GM21528 (cell line): Measurements from ENCODE around the gene ACOXL.

Experiments
- ATAC-seq: cut with Tn5 transposase; IDR thresholded peaks from one replicate; pipeline ENCODE4 v1.9.1; 2021; ENCODE audit warnings: mild to moderate bottlenecking, moderate library complexity; ENCODE audit not compliant: unreplicated experiment, low FRiP score

ACOXL gene

GRCh38 chr2:110818767-110819481 lies 86.6 kb downstream of the ACOXL start:
- ATAC-seq = no peak

DNA sequence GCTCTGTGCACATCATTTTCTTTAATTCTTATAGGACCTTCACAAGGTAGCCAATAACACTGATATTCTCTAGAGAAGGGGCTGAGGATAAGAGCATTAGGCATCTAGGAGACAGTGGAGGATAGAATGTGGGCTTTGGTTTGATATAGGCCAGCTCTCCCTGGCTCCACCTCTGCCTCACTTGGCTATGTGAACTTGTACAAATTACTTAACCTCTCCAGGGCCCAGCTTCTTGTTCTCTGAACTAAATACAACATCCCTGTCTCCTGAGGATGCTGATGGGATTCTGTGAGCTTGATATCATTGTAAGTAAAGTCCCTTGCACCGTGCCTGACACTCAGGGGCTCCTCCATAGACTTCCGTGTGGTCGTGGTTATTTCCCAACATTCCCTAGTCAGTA lies 87.3 kb downstream of the ACOXL start:
- ATAC-seq = no peak

- ATAC-seq = no peak
Measured at GRCh38 chr2:110820128-110820527, 87.8 kb downstream of the ACOXL start.

GRCh38 chr2:110823165-110823564 lies 90.8 kb downstream of the ACOXL start:
- no peak for ATAC-seq

DNA sequence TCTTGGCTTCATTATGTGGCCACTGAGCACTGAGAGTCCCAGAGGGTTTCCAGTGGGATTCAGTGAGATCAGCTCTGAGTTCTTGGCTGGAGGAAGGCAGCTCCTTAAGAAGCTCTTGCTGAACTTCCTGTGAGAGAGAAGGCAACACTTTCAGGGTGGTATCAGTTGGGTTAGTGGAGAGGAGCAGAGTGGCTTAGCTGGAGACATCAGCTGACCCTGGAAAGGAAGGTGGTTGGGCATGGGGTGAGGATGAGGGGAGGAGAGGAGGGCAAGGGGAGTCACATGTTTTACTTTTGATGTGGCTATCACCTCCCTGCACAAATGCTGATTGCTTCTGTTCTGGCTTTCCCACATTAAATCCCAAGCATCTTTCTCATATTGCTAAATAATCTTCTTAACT lies 95.1 kb downstream of the ACOXL start:
- no peak for ATAC-seq

GRCh38 chr2:110828330-110828729 lies 96.0 kb downstream of the ACOXL start:
- no peak for ATAC-seq

- no peak for ATAC-seq
Measured at GRCh38 chr2:110829413-110830146, 97.2 kb downstream of the ACOXL start.

DNA sequence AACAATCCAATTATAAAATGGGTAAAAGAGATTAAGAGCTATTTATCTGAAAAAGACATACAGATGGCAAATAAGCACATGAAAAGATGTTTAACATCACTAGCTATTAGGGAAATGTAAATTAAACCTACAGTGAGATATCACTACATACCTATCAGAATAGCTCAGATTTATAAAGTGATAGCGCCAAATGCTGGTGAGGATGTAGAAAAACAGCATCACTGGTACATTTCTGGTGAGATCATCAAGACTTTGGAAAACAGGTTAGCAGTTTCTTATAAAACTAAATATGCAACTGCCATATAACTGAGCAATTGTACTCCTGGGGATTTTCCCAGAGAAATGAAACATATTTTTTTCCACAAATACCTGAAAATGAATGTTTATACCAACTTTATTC lies 100.4 kb downstream of the ACOXL start:
- no peak for ATAC-seq

DNA sequence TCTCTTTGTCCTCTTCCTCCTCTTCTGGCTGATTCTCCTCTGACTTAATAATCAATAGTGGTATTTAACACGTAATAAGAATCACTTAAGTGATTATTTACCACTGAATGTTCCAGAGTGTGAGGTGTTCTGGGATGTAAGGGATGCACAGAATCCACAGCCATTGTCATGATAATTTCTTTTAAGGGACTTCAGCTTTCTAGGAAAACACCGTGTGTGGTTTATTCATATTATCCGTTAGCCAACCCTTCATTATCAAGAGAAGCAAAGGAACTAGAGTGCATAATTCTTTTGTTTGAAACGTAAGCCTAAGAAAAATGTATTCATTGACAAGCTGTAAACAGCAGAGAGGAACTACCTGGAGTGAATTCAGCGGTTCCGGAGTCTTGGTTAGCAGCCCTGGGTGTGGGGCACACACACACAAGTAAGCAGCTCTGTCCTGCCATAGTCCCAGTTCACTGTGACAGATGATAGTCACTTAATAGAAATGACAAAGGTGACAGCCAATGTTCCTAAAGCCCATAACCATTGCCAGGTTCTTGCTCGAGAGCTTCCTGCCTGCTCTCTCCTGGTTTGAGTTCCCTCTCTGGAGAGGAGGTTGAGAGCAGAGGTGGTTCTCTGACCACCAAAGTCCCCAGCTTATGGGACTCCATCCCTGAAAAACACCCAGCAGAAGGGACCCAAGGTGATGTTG lies 101.9 kb downstream of the ACOXL start:
- ATAC-seq = no peak

GRCh38 chr2:110836671-110837070 lies 104.3 kb downstream of the ACOXL start:
- no peak for ATAC-seq

- ATAC-seq = no peak
Measured at GRCh38 chr2:110837446-110838409, 105.4 kb downstream of the ACOXL start.

DNA sequence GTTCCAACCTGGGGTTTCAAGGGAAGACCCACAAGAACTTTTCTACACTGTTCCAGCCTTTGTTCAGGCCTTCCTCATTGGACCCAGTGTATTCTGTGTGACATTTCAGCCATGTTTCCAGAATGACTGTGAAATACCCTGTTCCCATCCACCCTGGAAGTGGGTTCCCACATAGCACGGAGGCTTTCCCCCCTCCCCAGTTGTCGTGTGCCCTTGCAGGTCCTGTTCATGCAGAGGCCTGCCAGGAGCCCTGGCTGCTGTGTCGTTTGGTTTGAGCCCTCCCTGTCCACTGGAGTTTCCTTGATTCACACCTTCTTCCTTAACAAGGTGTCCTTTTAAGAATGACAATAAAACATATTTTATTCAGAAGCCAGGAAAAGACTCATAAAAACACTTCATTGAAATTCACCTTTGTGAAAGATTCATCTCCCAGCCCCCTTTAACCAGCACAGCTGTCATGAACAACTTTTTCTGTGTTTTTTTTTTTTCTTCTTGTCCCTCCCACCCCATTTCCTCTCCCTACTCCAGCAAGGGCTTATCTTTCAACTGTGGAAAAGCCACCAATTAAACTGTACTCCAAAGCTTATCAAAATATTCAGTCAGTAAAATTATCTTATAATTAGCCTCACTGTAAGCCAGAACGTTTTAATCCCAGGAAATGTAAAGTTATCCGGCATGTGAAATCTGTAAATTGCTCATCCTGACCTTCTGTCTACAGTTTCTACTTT lies 106.4 kb downstream of the ACOXL start:
- no peak for ATAC-seq

GRCh38 chr2:110840508-110840907 lies 108.1 kb downstream of the ACOXL start:
- no peak for ATAC-seq

- no peak for ATAC-seq
Measured at GRCh38 chr2:110842048-110842447, 109.7 kb downstream of the ACOXL start.

GRCh38 chr2:110843496-110843895 lies 111.1 kb downstream of the ACOXL start:
- ATAC-seq = no peak

GRCh38 chr2:110843959-110844510 lies 111.7 kb downstream of the ACOXL start:
- ATAC-seq = no peak

DNA sequence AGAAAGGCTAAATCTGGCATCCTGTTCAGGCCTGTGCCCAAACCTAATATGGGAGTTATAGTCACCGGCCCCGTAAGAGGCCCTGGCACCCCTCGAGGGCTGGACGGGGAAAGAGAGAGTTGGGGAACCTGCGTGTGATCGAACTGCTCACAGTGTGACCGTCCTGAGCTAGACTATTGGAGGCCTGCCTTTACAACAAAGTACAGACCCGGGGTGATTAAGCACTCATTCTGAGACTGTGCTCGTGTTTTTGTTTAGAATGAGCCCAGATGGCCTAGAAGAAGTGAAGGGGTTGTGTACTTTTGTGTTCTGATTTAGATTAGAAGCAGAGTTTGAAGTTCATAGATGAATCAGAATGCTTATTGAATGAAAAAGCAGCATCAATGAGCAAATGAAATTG lies 115.3 kb downstream of the ACOXL start:
- ATAC-seq = no peak

DNA sequence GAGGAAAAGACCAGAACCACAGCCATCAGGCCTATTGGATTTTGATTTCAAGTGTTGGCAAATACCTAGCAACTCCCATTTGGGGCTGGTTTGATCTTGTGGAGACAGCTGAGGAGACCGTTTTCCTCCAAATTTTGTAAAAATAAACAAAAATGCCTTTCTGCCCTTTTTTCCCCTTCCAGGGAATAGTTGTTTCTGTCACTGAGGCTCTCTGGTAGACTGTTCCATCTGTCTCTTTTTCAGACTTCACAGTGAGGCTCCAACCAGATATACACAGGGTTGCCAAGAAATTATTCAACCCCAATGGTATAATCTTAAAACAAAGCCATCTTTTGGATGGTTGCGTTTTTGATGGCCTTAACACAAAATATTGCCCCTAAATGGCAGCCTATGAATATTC lies 115.7 kb downstream of the ACOXL start:
- ATAC-seq = no peak

DNA sequence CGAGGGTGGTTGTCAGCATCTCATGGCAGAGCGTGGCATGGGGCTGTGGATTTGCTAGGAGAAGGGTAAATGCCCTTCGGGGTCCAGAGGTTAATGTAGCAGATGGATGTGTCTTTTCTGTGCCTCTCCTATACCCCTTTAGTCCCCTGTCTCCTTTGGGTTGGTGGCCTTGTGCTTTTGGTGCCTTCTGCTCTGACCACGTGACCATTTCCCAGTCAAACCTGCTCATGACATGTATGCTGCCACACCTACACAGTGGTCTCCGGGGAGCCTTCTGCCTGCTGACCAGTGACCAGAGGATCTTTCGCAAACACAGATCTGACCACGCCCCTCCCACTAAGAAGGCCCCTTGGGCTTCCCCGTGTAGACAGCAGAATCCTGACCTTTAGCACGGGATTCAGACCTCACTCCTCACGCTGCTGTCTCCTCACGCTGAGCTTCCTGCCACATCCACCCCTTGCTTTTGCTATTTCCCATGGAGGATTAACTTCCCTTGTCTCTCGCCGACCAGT lies 116.2 kb downstream of the ACOXL start:
- no peak for ATAC-seq
